Muscle of leg (tissue), 11 donors: ENCODE measurements around the gene MLYCD. TPM values are rescaled to one million over a fixed set of nuclear protein-coding genes. Genes with fewer than 3 reads are reported as not detected.
A peak's percentile ranks its signal among the peaks of the same experiment; 100 is the strongest.

Experiments used
- DNase-seq: peaks from one replicate; pipeline ENCODE4 v3.0.0; 2013
- H3K27ac ChIP-seq: one replicate; pipeline ENCODE4 v1.5.1; 2013; ENCODE audit warnings: mild to moderate bottlenecking, low read length, control low read depth
- H3K27me3 ChIP-seq: one replicate; pipeline ENCODE4 v1.6.1; 2013; ENCODE audit warnings: low read length; ENCODE audit not compliant: control insufficient read depth, insufficient read depth
- H3K36me3 ChIP-seq: one replicate; pipeline ENCODE4 v1.6.1; 2013; ENCODE audit warnings: low read length; ENCODE audit not compliant: control insufficient read depth, insufficient read depth
- H3K4me1 ChIP-seq: one replicate; pipeline ENCODE4 v1.6.1; 2013; ENCODE audit warnings: low read length; ENCODE audit not compliant: control insufficient read depth, insufficient read depth
- H3K4me3 ChIP-seq: one replicate; pipeline ENCODE4 v1.5.1; 2013; ENCODE audit warnings: low read length, control low read depth
- H3K9me3 ChIP-seq: replicated peaks from 2 replicates; pipeline ENCODE4 v1.6.1; 2013; ENCODE audit warnings: low read depth, low read length; ENCODE audit not compliant: control insufficient read depth
- WGBS: methylation state at CpG from one replicate; pipeline ENCODE4 v1.1.5; 2013; ENCODE audit warnings: missing lambda C conversion rate; ENCODE audit not compliant: insufficient coverage; 5-methylcytosine and 5-hydroxymethylcytosine counted together
- polyA plus RNA-seq, 8 donors: library from polyadenylated mRNA; unstranded; fragments of 120-200 nt; gene quantifications; one replicate each; pipeline versions ENCODE4 v1.2.1 to v1.2.3, GENCODE V29; 2013; ENCODE audit warnings: inconsistent platforms in 1 of 8, low replicate concordance in 1 of 8; ENCODE audit not compliant: insufficient read length in 8 of 8, insufficient read depth in 1 of 8
- total RNA-seq: library from RNA; stranded (reverse); fragments of 120-200 nt; gene quantifications from one replicate; pipeline ENCODE4 v1.2.4, GENCODE V29; 2013

The MLYCD gene
- total and polyA plus RNA-seq, 9 donors = 2.6 to 6.3 (median 3.8) TPM

DNA sequence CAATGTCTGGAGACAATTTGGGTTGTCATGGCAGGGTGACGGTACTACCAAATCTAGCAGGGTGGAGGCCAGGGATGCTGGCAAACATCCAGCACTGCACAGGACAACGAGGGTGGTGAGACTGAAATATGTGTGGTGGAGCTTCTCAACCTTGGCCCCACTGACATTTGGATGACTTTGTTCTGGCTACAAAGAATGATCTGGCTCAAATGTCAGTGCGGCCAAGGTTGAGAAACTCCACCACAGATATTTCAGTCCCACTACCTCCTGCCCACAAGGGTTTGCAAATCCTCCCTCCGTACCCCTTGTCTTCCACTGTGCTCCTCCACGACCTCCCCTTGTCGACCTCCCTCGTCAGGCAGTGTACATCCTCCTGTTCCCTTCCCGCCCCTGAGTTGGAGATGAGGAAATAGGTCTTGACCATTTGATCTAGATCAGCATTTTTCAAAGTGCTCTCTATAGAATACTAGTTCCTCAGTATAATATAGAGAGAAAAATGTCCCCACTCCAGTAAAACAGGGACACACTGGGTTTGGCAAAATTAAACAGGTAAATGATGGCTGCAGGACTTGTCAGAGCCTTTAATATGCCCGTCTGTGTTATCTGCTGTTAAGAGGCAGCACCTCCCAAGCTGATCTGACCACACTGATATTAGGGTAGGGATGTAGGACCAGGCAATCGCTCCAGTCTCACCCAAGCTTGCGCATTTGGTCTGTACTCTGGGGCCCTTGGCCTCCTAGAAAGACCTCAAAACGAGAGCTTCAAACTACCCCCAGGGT, 60.9 kb downstream of the MLYCD start:
- WGBS = 83% methylated on average over 7 of the region's 12 CpGs
- DNase-seq = no peak
- Histone ChIP-seq H3K4me1 (peaks cover 6% of the 10 kb centered on the region), H3K27ac (no peak overlapping the region), H3K36me3 (no peaks in the 10 kb centered on the region), H3K27me3 (no peaks in the 10 kb centered on the region), H3K4me3 (no peak overlapping the region), H3K9me3 (no peaks in the 10 kb centered on the region)

DNA sequence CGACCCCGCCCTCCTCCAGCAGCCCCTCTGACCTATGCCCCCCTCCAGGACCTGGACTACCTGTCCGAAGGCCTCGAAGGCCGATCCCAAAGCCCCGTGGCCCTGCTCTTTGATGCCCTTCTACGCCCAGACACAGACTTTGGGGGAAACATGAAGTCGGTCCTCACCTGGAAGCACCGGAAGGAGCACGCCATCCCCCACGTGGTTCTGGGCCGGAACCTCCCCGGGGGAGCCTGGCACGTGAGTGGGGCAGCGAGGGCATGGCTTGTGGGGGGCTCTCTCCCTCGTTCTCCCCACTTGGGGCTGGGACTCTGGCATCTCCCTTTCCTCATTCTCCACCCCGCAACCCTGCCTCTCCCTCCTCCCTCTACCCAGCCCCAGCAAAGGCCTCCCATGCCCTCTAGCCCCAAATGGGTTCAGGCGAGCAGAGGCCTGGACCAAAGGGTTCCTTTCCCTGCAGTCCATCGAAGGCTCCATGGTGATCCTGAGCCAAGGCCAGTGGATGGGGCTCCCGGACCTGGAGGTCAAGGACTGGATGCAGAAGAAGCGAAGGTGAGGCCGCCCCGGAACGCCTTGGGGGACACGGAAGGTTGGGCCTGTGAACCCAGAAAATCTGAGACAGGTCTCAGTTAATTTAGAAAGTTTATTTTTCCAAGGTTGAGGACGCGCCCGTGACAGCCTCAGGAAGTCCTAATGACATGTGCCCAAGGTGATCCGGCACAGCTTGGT, 61.8 kb downstream of the MLYCD start:
- 87% methylated on average over 28 of the region's 29 CpGs for WGBS
- H3K4me3 ChIP-seq = no peak overlapping the region
- H3K27ac ChIP-seq = no peak overlapping the region
- H3K27me3 ChIP-seq = no peaks in the 10 kb centered on the region
- H3K4me1 ChIP-seq = peaks cover 2% of the 10 kb centered on the region
- H3K36me3 ChIP-seq = no peaks in the 10 kb centered on the region
- no peak for DNase-seq
- H3K9me3 ChIP-seq = no peaks in the 10 kb centered on the region

GRCh38 chr16:83961591-83961990, 62.7 kb downstream of the MLYCD start:
- Histone ChIP-seq H3K9me3 (no peaks in the 10 kb centered on the region), H3K36me3 (no peaks in the 10 kb centered on the region), H3K4me1 (peaks cover 2% of the 10 kb centered on the region), H3K27me3 (no peaks in the 10 kb centered on the region), H3K4me3 (no peak overlapping the region), H3K27ac (no peak overlapping the region)
- WGBS = 62% methylated on average over 3 of the region's 5 CpGs
- DNase-seq = no peak

- Histone ChIP-seq H3K27ac (no peak overlapping the region), H3K9me3 (no peaks in the 10 kb centered on the region)
- DNase-seq = no peak
These were observed 64.6 kb downstream of the MLYCD start for GRCh38 chr16:83963277-83964119.

DNA sequence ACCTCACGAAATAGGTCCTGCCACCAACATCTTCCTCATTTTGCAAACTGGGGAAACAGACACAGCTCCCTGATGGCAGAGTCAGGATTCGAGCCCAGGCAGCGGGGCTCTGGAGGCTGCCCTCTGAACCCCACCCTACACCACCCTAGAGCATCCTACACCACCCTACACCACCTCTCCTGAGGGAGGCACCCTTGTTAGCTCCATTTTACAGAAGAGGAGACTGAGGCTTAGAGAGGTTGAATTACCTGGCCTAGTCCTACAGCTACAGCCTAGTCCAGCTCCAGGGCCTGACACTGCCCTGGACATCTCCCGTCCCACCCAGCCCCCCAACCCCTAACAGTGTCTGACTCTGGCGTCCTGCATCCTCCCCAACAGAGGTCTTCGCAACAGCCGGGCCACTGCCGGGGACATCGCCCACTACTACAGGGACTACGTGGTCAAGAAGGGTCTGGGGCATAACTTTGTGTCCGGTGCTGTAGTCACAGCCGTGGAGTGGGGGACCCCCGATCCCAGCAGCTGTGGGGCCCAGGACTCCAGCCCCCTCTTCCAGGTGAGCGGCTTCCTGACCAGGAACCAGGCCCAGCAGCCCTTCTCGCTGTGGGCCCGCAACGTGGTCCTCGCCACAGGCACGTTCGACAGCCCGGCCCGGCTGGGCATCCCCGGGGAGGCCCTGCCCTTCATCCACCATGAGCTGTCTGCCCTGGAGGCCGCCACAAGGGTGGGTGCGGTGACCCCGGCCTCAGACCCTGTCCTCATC, 65.9 kb downstream of the MLYCD start:
- no peaks in the 10 kb centered on the region for H3K4me1 ChIP-seq
- no peak overlapping the region for H3K4me3 ChIP-seq
- H3K36me3 ChIP-seq = no peaks in the 10 kb centered on the region
- 88% methylated on average over 26 of the region's 26 CpGs for WGBS
- DNase-seq = no peak
- H3K27ac ChIP-seq = no peak overlapping the region
- H3K27me3 ChIP-seq = peaks cover 14% of the 10 kb centered on the region
- no peaks in the 10 kb centered on the region for H3K9me3 ChIP-seq

More at GRCh38 chr16:83963277-83964119, 64.6 kb downstream of the MLYCD start:
- no peak overlapping the region for H3K4me3 ChIP-seq
- H3K27me3 ChIP-seq = peaks cover 3% of the 10 kb centered on the region
- no peaks in the 10 kb centered on the region for H3K36me3 ChIP-seq
- whole genome bisulfite sequencing = 87% methylated on average over 17 of the region's 22 CpGs
- peaks cover 2% of the 10 kb centered on the region for H3K4me1 ChIP-seq

GRCh38 chr16:83965444-83966152, 66.7 kb downstream of the MLYCD start:
- no peaks in the 10 kb centered on the region for H3K36me3 ChIP-seq
- H3K27ac ChIP-seq = no peak overlapping the region
- DNase-seq = no peak
- no peak overlapping the region for H3K4me3 ChIP-seq
- H3K27me3 ChIP-seq = peaks cover 21% of the 10 kb centered on the region
- 86% methylated on average over 35 of the region's 36 CpGs for WGBS
- no peaks in the 10 kb centered on the region for H3K4me1 ChIP-seq
- no peaks in the 10 kb centered on the region for H3K9me3 ChIP-seq

GRCh38 chr16:83966153-83966696, 67.3 kb downstream of the MLYCD start:
- DNase-seq = no peak
- 67% methylated on average over 11 of the region's 13 CpGs for WGBS

DNA sequence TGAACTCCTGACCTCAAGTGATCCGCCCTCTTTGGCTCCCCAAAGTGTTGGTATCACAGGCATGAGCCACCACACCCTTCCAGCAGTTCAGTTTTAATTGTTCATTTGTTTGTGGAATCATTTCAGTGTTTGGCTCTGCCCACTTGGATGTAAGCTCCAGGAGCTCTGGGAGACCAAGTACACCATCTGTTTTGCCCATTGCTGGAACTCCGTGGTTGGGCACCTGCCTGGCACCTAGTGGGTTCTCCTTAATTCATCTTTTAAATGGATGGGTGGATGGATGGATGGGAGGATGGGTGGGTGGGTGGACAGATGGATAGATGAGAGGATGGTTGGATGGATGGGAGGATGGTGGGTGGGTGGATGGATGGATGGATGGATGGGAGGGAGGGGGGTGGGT, 68.2 kb downstream of the MLYCD start:
- WGBS = 33% methylated on average over 1 of the region's 2 CpGs
- Histone ChIP-seq H3K27me3 (peaks cover 29% of the 10 kb centered on the region), H3K36me3 (no peaks in the 10 kb centered on the region), H3K4me1 (no peaks in the 10 kb centered on the region), H3K27ac (no peak overlapping the region), H3K9me3 (no peaks in the 10 kb centered on the region), H3K4me3 (no peak overlapping the region)
- DNase-seq = no peak

More at GRCh38 chr16:83966153-83966696, 67.3 kb downstream of the MLYCD start:
- H3K36me3 ChIP-seq = no peaks in the 10 kb centered on the region
- no peak overlapping the region for H3K4me3 ChIP-seq
- no peaks in the 10 kb centered on the region for H3K4me1 ChIP-seq
- H3K27me3 ChIP-seq = peaks cover 24% of the 10 kb centered on the region
- H3K9me3 ChIP-seq = no peaks in the 10 kb centered on the region
- no peak overlapping the region for H3K27ac ChIP-seq

- Histone ChIP-seq H3K27ac (no peak within 1 kb of the TSS), H3K36me3 (no peaks in the 10 kb centered on the region), H3K9me3 (no peaks in the 10 kb centered on the region), H3K27me3 (peaks cover 31% of the 10 kb centered on the region), H3K4me3 (no peak within 1 kb of the TSS), H3K4me1 (no peaks in the 10 kb centered on the region)
- 18% methylated on average over 20 of the region's 35 CpGs for WGBS
- peak; percentile 49 for DNase-seq
These were observed 69.0 kb downstream of the MLYCD start, which contains the start of gene NECAB2 for GRCh38 chr16:83967838-83968305. NECAB2 (plus strand) TSS chr16:83968244; CDS start chr16:83968649, 405 bp downstream.
